Activated naive CD4-positive, alpha-beta T cell treated with anti-CD3 and anti-CD28 coated beads for 36 hours (primary cell): ENCODE results near the gene CELSR1. TPM values are rescaled to one million over a fixed set of nuclear protein-coding genes. Genes with fewer than 3 reads are reported as not detected.
"Not testable (repeated sequence)": the region's sequence is repeated elsewhere in the genome, so short reads cannot be mapped to it uniquely, and the experiment has no call there.

Source experiments
- CTCF ChIA-PET: fragments of 350-600 bp; sonication (Branson Sonifier 250); formaldehyde crosslinking; loops from one replicate; lab custom pipeline; 2021; ENCODE audit warnings: antibody characterized with exemption; lab: Charles Lee
- DNase-seq: peaks from one replicate; pipeline ENCODE4 v3.0.0-alpha.2; 2020
- H3K27ac Mint-ChIP-seq: one replicate; pipeline ENCODE4 v1.8.0; 2021; ENCODE audit warnings: mild to moderate bottlenecking, mixed read lengths
- H3K27me3 Mint-ChIP-seq: one replicate; pipeline ENCODE4 v1.8.0; 2021; ENCODE audit warnings: low read depth, mixed read lengths
- H3K36me3 Mint-ChIP-seq: one replicate; pipeline ENCODE4 v1.8.0; 2021; ENCODE audit warnings: low read depth, mixed read lengths
- H3K4me1 Mint-ChIP-seq: one replicate; pipeline ENCODE4 v1.8.0; 2021; ENCODE audit warnings: low read depth, mixed read lengths
- H3K4me3 Mint-ChIP-seq: one replicate; pipeline ENCODE4 v1.8.0; 2021; ENCODE audit warnings: mild to moderate bottlenecking, moderate library complexity, mixed read lengths
- H3K9me3 Mint-ChIP-seq: one replicate; pipeline ENCODE4 v1.8.0; 2021; ENCODE audit warnings: mixed read lengths
- intact Hi-C: fragments of 100-400 bp; cut with micrococcal nuclease; formaldehyde crosslinking; loops from one replicate; pipeline ENCODE4 v1.15.1; 2023
- total RNA-seq, 2 experiments: library from RNA; stranded (reverse); gene quantifications; one replicate each; pipeline ENCODE4 v1.2.3, GENCODE V29; 2021

CELSR1 gene
- total RNA-seq, 2 experiments from 2014 or later, result 0.17 to 0.25 TPM

DNA sequence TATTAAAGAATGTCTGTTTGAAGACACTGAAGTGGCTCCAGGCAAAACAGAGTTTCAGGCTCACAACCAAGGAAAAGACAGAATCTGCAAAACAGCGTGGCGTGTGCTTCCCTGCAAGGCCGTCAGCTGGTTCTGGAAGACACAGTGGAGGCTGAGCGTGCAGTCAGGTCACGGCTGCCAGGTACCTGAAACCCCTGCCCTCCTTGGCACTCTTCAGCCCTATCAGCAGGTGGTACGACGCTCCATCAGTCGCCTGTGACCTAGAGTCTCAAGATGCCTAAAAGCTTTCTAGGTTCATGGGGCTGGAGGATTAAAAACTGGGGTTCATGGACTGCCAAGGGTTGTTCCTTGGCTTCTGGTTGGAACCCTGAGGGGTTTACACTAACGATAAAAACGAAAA, 136.1 kb downstream of the CELSR1 start:
- H3K9me3 Mint-ChIP-seq, result no peaks in the 10 kb centered on the region
- H3K27ac Mint-ChIP-seq, result no peak overlapping the region

DNA sequence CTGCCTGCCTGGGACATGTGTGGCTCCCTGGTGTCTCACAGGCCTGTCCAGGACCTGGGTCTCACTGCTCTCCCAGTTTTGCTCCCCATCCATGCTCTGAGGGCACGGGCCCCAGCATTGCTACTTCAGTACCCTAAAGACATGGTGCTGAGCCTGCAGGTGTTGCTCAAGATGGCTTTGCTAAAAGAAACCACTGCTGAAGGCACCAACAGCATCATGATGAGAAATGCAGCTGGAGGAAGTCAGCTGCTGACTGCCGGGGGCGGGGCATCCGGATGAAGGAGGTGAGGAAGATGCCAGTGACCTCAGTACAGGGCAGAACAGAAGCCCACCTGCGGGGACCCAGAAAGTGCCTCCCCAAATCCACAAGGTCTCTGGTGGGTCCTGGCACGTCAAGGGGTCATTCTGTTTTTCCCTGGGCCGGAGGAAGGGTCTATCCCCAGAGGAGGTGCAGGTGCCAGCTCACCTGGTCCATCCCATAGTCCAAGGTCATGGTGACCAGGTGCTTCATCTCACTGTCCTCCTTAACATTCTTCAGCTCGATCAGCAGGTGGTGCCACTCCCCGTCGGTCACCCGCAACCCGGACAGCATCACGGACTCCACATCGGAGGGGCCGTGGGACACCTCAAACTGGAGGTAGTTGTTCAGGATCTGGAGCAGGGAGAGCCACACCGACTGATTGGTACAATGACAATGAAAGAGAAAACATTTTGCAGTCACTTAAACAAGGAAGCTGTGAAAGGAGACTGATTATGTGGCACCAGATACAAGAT, 138.0 kb downstream of the CELSR1 start:
- CTCF ChIA-PET, result no interaction called here
- H3K27me3 Mint-ChIP-seq, result no peaks in the 10 kb centered on the region
- DNase-seq, result no peak
- H3K9me3 Mint-ChIP-seq, result no peaks in the 10 kb centered on the region
- H3K27ac Mint-ChIP-seq, result no peak overlapping the region
- intact Hi-C loops, result no loop called here
- no peak overlapping the region for H3K4me3 Mint-ChIP-seq
- H3K36me3 Mint-ChIP-seq, result no peaks in the 10 kb centered on the region
- peaks cover 2% of the 10 kb centered on the region for H3K4me1 Mint-ChIP-seq

More for the DNA sequence above, 136.1 kb downstream of the CELSR1 start:
- no peaks in the 10 kb centered on the region for H3K27me3 Mint-ChIP-seq
- no peak overlapping the region for H3K4me3 Mint-ChIP-seq
- peaks cover 2% of the 10 kb centered on the region for H3K4me1 Mint-ChIP-seq
- intact Hi-C loops, result no loop called here
- CTCF ChIA-PET, result interaction anchor here (0.6 kb wide), 1 partner anchor 142 kb away, joined by 4 read pairs; no protein-coding TSS in a partner anchor
- no peaks in the 10 kb centered on the region for H3K36me3 Mint-ChIP-seq
- no peak for DNase-seq

DNA sequence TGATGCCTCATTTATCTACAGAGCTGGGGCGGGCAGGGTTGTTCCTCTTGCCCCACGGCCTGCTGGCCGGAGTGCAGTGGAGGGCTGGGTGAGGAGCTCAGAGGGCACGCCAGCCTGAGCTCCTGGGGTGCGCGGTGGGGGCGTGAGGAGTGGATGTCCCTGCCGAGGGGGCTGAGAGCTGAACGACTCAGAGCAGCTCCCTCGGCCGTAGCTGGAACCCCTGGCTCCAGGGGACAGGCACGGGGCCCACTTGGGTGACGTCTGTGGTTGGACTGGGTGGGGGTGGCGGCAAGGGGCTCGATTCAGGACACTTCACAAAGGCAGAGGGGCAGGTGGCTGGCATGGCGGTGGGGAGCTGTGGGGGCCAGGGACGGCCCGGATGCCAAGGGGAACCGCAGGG, 139.5 kb downstream of the CELSR1 start:
- H3K4me3 Mint-ChIP-seq, result no peak overlapping the region
- DNase-seq, result no peak
- peaks cover 3% of the 10 kb centered on the region for H3K4me1 Mint-ChIP-seq
- no peaks in the 10 kb centered on the region for H3K27me3 Mint-ChIP-seq
- H3K27ac Mint-ChIP-seq, result no peak overlapping the region
- CTCF ChIA-PET, result no interaction called here
- no peaks in the 10 kb centered on the region for H3K9me3 Mint-ChIP-seq
- no peaks in the 10 kb centered on the region for H3K36me3 Mint-ChIP-seq
- intact Hi-C loops, result no loop called here

DNA sequence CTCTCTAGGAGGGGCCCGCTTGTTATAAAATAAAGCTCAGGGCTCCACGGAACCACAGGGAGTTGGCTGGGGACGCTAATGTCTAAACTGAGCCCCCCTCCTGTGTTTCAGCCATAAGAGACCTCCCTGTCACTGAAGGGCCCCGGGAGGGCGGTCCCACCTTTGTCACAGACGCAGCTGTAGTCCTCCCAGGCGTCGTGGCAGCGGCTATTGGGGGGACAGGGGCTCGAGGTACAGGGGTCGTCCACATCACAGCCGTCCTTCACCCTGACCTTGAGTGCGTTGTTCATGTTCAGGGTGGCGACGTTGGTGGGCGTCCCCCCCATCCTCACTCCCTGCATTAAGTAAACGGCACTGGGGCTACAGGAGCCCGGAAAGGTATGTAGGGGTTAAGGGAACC, 139.9 kb downstream of the CELSR1 start:
- Mint-ChIP-seq H3K27me3 (no peaks in the 10 kb centered on the region), H3K4me1 (peaks cover 3% of the 10 kb centered on the region), H3K9me3 (no peaks in the 10 kb centered on the region), H3K4me3 (no peak overlapping the region), H3K36me3 (no peaks in the 10 kb centered on the region), H3K27ac (no peak overlapping the region)
- CTCF ChIA-PET, result no interaction called here
- no peak for DNase-seq
- intact Hi-C loops, result no loop called here

DNA sequence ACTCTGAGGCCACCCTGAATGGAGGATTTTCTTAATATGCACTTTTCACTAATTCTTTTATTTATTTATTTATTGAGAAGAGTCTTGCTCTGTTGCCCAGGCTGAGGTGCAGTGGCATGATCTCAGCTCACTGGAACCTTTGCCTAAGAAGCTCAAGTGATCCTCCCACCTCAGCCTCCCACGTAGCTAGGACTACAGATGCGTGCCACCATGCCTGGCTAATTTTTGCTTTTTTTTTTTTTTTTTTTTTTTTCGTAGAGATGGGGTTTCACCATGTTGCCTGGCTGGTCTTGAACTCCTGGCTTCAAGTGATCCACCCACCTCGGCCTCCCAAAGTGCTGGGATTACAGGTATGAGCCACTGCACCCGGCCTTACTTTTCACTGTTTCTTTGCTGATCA, 140.4 kb downstream of the CELSR1 start:
- H3K4me1 Mint-ChIP-seq, H3K27ac Mint-ChIP-seq, H3K4me3 Mint-ChIP-seq, H3K27me3 Mint-ChIP-seq, CTCF ChIA-PET, H3K36me3 Mint-ChIP-seq, intact Hi-C loops, H3K9me3 Mint-ChIP-seq, DNase-seq: not testable (repeated sequence)

DNA sequence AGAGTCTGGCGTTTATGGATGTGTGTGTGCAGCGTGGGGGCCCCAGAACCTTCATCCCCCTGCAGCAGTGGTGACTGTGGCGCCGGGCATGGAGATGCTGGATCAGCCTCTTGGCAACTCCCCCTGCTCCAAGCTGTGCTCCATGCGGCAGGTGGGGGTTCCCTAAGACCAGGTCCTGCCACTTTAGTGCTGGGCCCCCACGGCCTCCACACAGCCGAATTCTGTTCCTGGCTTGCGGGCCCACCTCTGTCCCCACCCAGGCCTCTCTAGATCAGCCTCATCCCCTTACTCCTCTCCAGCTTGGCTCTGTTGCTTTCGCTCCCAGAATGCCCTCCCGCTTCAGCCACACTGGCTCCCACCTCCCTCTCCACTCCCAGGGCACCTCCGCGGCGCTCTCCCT, 142.3 kb downstream of the CELSR1 start:
- CTCF ChIA-PET, result no interaction called here
- peaks cover 3% of the 10 kb centered on the region for H3K4me1 Mint-ChIP-seq
- no peak overlapping the region for H3K4me3 Mint-ChIP-seq
- no peak for DNase-seq
- no peaks in the 10 kb centered on the region for H3K36me3 Mint-ChIP-seq
- intact Hi-C loops, result no loop called here
- H3K9me3 Mint-ChIP-seq, result no peaks in the 10 kb centered on the region
- no peaks in the 10 kb centered on the region for H3K27me3 Mint-ChIP-seq
- H3K27ac Mint-ChIP-seq, result no peak overlapping the region

DNA sequence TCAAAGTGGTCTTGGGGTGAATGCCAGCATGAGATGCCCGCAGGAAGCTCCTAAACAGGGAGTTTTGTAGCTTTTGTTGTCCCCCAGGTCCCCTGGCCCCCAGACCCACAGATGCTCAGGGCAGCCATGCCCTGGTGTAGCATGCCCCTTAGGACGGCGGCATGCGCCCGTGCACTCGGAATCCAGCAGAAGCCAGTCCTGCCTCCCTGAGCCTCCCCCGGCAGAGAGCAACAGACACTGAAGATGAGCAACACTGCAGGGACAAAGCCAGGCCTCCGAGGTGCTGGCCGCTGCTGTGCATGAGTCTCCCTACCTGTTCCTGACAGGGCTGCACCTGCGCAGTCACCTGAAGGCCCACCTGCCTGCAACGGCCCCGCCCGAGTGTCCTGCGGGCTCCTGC, 142.8 kb downstream of the CELSR1 start:
- CTCF ChIA-PET, result no interaction called here
- Mint-ChIP-seq H3K9me3 (no peaks in the 10 kb centered on the region), H3K27me3 (no peaks in the 10 kb centered on the region), H3K36me3 (no peaks in the 10 kb centered on the region), H3K27ac (no peak overlapping the region), H3K4me1 (peaks cover 3% of the 10 kb centered on the region), H3K4me3 (no peak overlapping the region)
- intact Hi-C loops, result no loop called here
- no peak for DNase-seq

DNA sequence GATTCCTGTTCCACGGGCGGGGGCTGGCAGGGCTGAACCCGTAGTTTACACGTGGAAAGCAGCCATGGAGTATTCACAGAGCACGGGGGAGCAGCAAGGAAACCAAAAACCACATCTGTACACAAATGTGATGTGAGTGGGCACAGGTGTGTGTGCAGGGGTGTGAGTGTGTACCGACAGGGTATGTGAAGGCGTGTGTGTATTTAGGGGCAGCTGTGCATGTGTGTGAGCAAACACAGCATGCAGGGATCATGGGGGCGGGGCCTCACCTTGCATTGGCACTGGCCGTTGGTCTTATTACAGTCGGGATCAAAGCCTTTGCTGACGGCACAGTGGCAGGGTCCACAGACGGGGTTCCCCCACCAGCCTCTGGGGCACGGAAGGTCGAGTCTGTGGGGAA, 143.5 kb downstream of the CELSR1 start:
- H3K4me1 Mint-ChIP-seq, result peaks cover 3% of the 10 kb centered on the region
- H3K27me3 Mint-ChIP-seq, result no peaks in the 10 kb centered on the region
- no peak overlapping the region for H3K27ac Mint-ChIP-seq
- DNase-seq, result no peak
- H3K4me3 Mint-ChIP-seq, result no peak overlapping the region
- H3K36me3 Mint-ChIP-seq, result no peaks in the 10 kb centered on the region
- intact Hi-C loops, result no loop called here
- H3K9me3 Mint-ChIP-seq, result no peaks in the 10 kb centered on the region
- CTCF ChIA-PET, result no interaction called here

DNA sequence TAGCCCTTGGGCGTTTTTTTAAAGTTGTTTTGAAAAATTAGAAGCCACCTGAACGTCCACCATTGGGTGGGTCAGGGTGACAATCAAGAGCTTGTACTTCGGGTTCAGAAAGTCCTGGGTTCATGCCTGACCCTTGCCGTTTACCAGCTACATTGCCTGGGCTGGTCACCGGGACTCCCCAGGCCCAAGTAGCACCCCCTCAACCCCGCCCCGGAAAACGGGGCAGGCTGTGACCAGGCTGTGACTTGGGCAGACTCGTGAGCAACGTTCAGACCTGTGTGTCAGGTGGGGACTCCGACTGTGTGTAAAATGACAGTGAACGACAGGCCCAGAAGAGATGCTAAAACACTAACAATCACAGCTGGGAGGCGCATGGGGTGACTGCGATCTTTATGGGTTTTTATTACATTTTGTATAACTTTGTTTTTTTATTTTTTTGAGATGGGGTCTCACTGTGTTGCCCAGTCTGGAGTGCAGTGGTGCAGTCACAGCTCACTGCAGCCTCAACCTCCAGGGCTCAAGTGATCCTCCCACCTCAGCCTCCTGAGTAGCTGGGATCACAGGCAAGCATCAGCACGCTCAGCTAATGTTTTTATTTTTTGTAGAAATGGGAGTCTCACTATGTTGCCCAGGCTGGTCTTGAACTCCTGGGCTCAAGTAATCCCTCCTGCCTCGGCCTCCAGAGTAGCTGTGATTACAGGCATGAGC, 145.1 kb downstream of the CELSR1 start:
- H3K4me1 Mint-ChIP-seq, result peaks cover 3% of the 10 kb centered on the region
- H3K27me3 Mint-ChIP-seq, result no peaks in the 10 kb centered on the region
- H3K4me3 Mint-ChIP-seq, result no peak overlapping the region
- CTCF ChIA-PET, result interaction anchor here (0.6 to 1.2 kb wide), 4 partner anchors 25 to 304 kb away, joined by 3 to 7 read pairs (median 4); no protein-coding TSS in a partner anchor
- H3K27ac Mint-ChIP-seq, result no peak overlapping the region
- intact Hi-C loops, result no loop called here
- H3K9me3 Mint-ChIP-seq, result no peaks in the 10 kb centered on the region
- no peaks in the 10 kb centered on the region for H3K36me3 Mint-ChIP-seq
- DNase-seq, result no peak

DNA sequence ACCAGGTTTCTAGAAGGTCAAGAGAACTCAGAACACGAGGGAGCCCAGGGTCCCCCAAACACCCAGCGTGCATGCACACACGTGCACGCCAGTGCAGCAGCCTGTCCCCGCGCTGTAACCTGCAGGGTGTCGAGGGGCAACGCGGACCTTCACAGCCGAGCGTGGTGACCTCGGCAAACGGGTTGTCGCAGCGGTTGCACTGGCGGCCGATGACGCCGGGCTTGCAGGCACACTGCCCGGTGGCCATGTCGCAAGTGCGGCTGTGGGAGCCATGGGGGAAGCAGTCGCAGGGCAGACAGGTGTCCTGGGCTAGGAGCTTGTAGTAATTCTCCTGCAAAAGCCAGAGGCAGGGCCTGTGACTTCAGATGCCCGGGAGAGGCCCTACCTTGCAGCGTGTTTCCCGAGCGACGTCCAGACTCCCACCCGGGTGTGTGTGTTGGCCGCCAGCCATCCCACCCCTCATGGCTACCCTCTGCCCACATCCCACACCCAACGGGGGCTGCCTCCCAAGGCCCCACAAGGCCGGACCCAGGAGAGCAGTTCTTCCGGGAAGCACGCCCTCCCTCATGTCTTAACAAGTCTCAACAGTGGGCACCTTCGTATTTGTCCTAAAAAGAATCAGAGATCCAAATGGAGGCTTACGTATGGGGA, 145.8 kb downstream of the CELSR1 start:
- H3K4me1 Mint-ChIP-seq, result peaks cover 3% of the 10 kb centered on the region
- intact Hi-C loops, result no loop called here
- H3K9me3 Mint-ChIP-seq, result no peaks in the 10 kb centered on the region
- CTCF ChIA-PET, result interaction anchor here (1.2 kb wide), 1 partner anchor 24 kb away, joined by 7 read pairs; no protein-coding TSS in a partner anchor
- no peak for DNase-seq
- H3K36me3 Mint-ChIP-seq, result no peaks in the 10 kb centered on the region
- H3K4me3 Mint-ChIP-seq, result no peak overlapping the region
- H3K27me3 Mint-ChIP-seq, result no peaks in the 10 kb centered on the region
- no peak overlapping the region for H3K27ac Mint-ChIP-seq

DNA sequence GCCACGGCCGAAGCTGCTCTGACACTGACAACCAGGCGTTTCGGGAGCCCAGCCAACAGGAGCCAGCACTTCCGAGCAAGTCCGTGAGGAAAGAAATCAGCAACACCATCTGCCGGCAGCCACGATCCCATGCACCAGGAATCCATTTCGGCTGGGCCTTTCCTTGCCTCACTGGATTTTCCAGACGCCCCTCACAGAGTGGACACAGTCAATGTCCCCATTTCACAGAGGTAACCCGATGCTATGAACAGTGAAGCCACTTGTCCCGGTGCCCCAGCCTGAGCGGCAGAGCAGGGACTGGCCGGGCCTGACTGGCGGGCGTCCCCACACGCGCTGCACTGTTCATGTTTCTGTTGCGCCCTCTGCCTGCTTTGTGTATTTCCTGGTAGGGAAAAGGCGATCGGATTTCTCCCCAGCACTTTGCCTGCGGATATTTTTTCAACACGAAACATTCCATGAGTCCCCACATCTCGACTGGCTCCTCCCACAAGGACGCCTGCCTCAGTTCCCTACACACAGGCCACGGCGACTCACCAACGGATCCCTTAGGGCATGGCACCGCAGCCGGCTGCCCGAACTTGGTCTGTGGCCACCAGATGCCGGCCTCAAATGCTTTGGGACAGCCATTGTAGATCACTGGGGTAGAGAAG, 146.6 kb downstream of the CELSR1 start:
- no peaks in the 10 kb centered on the region for H3K9me3 Mint-ChIP-seq
- intact Hi-C loops, result no loop called here
- DNase-seq, result no peak
- H3K4me3 Mint-ChIP-seq, result no peak overlapping the region
- no peak overlapping the region for H3K27ac Mint-ChIP-seq
- peaks cover 3% of the 10 kb centered on the region for H3K4me1 Mint-ChIP-seq
- no peaks in the 10 kb centered on the region for H3K27me3 Mint-ChIP-seq
- no peaks in the 10 kb centered on the region for H3K36me3 Mint-ChIP-seq
- CTCF ChIA-PET, result interaction anchor here (1.2 kb wide), 1 partner anchor 23 kb away, joined by 4 read pairs; no protein-coding TSS in a partner anchor

DNA sequence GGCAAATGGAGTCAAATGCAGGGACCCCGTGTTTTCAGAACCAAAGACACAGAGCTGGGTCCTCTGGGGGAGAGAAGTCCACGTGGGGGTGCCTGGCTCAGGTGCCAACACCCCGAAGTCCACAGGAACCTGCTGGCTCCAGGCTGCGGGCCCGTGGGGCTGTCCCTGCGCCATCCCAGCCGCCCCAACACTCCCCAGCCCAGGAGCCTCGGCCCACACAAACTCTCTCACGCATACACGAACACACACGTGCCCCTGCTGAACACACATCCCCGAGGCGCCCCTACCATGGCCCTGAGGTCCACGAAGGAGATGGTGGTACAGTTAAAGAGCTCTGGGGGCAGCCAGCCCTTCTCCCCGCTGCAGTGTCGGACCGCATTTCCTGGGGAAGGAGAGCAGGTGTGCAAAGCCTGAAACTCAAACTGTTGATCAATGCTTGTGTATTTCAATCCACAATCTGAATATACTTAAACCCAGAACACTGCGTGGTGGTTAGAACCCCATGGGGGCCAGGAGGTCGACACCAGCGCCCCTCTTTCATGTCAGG, 147.2 kb downstream of the CELSR1 start:
- CTCF ChIA-PET, result interaction anchor here (1.2 kb wide), 1 partner anchor 22 kb away, joined by 4 read pairs; no protein-coding TSS in a partner anchor
- Mint-ChIP-seq H3K9me3 (no peaks in the 10 kb centered on the region), H3K27ac (no peak overlapping the region), H3K27me3 (no peaks in the 10 kb centered on the region), H3K4me3 (no peak overlapping the region), H3K36me3 (no peaks in the 10 kb centered on the region), H3K4me1 (peaks cover 3% of the 10 kb centered on the region)
- DNase-seq, result no peak
- intact Hi-C loops, result no loop called here
